ENCODE results near the gene NFE2L1.
"Not testable (repeated sequence)": the region's sequence is repeated elsewhere in the genome, so short reads cannot be mapped to it uniquely, and the experiment has no call there.

Gene NFE2L1

GRCh38 chr17:48072811-48073210 lies 24.7 kb downstream of the NFE2L1 start:
- not testable (repeated sequence) for DNase-seq

GRCh38 chr17:48073566-48074094 lies 25.5 kb downstream of the NFE2L1 start:
- not testable (repeated sequence) for DNase-seq

DNA sequence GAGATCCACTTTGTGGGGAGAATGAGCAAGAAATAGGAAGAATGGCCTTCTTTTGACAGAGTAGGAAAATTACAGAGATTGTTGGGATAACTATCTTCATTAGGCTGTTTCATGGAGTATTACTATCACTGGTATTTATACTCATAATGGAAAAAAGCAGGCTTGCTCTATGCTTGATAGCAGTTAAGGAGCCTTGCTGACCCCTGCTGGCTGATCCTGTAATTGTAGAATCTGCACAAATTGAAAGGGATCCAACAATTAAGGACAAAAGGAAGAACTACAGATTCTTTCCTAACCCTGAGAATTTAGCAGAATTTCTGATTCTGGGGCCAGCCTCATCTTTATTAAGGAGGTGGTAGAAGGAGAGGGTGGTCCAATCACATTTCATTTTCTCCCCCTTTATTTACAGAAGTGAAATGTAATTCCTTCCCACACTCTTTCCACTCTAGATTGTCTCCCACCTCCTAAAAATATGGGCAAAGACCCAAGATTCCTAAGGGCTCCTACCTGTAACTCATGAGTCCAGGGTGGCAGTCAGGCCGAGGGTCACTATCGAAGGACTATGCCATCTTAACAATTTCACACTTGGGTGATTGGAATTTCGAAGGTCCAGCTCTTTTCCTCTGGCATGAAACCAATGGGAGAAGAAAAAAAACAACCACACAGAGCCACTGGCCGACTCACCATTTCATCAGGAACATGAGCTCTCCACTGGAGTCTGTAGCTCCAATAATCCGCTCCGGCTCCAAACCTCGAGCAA lies 26.3 kb downstream of the NFE2L1 start:
- peak; percentile 80 for DNase-seq

- not testable (repeated sequence) for DNase-seq
These were observed 29.0 kb downstream of the NFE2L1 start for GRCh38 chr17:48077152-48077551.

GRCh38 chr17:48081858-48082257 lies 33.7 kb downstream of the NFE2L1 start:
- DNase-seq: no peak

DNA sequence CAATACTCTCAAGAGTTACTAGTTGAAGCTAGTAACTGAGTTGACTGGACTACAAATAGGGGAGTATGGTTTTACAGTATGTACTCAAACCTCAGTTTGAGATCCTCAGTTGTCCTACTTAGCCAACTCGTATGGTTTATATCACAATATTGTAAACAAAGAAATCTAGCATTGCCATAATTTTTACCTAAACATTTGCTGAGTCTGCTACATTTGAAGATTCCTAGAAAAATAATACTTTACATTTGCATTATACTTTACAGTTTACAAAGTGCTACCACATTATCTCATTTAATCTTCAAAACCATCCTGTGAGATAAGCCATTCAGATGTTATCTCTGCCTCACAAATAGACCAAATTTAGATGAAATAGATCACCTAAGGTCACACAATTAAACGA lies 36.8 kb downstream of the NFE2L1 start:
- DNase-seq: no peak

DNA sequence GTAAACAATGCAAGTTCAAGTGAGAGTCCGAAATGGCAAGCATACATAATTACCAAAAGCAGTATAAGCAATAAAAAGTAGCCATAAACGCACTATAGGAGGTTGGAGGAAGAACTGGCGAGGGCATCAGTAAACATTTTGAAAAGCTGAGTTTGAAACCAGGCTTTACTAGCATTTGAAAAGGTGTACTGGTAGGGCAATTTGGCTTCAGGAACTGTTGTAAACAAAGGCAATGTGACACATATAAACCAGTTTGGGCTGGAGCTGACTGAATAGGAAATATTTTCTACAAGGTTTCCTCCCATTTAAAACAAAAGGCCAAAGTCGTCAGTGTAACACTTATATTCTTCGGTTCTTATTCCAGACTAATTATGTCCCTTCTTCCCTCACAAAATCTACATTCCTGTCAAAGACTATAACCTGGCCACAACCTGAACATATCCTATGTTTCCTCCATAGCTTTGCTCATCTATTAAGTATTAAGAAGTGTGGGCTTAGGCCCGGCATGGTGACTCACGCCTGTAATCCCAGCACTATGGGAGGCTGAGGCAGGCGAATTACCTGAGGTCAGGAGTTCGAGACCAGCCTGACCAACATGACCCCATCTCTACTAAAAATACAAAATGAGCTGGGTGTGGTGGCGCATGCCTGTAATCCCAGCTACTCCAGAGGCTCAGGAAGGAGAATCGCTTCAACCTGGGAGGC lies 45.3 kb downstream of the NFE2L1 start:
- no peak for DNase-seq

GRCh38 chr17:48095611-48096010 lies 47.5 kb downstream of the NFE2L1 start:
- DNase-seq: no peak

DNA sequence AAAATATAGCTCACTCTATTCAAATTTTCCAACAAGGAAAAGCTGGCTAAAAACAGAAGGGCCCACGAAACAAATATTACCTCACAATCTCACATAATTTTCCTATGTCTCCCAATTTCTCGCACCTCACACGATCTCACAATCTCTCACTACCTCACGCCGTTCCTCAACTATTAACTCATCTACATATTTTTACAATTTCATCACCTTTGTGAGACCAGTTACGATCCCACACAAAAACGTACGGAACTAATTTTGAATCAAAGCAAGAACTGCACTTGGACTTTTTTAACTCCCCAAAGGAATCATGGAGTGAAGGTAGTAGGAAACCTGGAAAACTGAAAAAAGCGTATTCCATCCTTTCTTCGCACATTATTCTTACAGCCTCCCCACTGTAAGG lies 52.0 kb downstream of the NFE2L1 start:
- DNase-seq: peak; percentile 69

DNA sequence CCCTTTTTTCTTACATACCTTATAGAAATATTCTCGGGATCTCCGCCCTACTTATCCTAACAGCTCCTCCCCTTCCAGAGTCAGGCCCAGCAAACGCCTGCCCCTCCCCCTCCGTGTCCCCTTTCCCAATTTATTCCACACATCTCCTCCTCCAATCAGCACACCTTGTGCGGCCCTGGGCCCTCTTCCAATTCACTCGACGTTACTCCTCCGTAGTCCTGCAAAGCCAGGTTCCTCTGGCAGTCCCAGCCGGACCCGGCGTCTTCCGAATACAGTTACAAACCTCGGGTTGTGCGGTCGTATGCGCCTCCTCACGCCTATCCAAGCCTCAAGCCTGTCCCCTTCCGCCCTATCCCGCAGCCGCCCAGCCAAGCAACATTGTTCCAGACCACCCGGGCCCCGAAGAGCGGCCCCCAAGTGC lies 52.4 kb downstream of the NFE2L1 start:
- DNase-seq: peak; percentile 64

- peak; percentile 94 for DNase-seq
These were observed 53.0 kb downstream of the NFE2L1 start, which contains the start of gene CBX1 for GRCh38 chr17:48101012-48101720. Gene CBX1, minus strand, starts transcription at chr17:48101478. Its CDS starts 24,474 bp downstream, at chr17:48077004.

- no peak for DNase-seq
These were observed 54.0 kb downstream of the NFE2L1 start for GRCh38 chr17:48102043-48102750.

GRCh38 chr17:48102798-48103715 lies 54.9 kb downstream of the NFE2L1 start:
- no peak for DNase-seq

- DNase-seq: no peak
These were observed 56.3 kb downstream of the NFE2L1 start for GRCh38 chr17:48104440-48104839.

GRCh38 chr17:48106802-48107136 lies 58.6 kb downstream of the NFE2L1 start:
- DNase-seq: no peak

DNA sequence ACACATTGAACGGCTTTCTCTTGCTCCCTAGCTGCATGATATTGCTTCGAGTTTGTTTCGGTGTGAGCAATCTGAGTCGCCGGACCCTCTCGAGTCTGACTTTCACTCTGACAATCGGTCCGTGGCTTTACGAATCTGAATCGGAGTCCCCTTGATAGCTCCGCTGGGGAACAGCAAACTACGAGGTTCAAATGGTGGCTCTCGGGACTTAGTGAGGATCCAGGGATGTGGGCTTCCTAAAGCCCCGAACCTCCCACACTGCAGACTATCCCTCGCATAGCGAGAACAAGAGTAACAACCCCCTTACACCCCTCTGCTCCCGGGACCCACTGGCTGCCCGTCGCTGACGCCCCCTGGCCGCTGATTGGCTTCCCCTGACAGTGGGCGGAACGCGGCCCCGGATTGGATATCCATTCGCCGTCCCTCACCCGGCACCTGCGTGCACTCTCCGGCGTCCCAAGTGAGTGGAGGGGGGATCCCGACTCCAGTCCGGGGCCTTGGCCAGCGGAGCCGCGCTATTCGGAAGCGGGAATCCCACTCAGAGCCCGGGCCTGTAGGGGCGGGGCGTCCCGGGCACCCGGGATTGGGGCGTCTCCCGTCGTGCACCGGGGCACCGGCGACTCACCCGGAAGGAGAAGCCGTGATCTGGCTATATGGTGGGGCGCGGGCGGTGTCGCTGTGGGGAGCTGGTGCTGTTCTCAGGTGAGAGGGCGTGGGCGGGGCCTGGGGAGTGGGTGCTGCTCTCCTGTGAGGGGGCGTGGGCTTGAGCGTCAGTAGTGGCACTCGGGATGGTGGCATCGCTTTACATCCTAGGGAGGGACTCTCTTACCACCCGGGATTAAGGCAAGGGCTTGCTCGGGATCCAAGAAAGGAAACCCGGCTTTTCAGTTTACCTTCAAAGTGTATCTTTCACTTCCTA lies 59.2 kb downstream of the NFE2L1 start, which contains the start of gene SNX11:
Gene SNX11, plus strand, starts transcription at position 630 of the 919 bp plus-strand sequence. CDS start 4,278 bp downstream, outside the sequence.
- DNase-seq: peak; percentile 85

- DNase-seq: no peak
These were observed 62.6 kb downstream of the NFE2L1 start for GRCh38 chr17:48110761-48111160.

All from fibroblast of skin of abdomen (primary cell).